CD4-positive, alpha-beta T cell treated with Interleukin-21 for 1 hour (primary cell): ENCODE results near the gene COA5.
"Not testable (repeated sequence)": the region's sequence is repeated elsewhere in the genome, so short reads cannot be mapped to it uniquely, and the experiment has no call there.

Experiments used
- DNase-seq: peaks from one replicate; pipeline ENCODE4 v3.0.0-alpha.2; 2020

Gene COA5

DNA sequence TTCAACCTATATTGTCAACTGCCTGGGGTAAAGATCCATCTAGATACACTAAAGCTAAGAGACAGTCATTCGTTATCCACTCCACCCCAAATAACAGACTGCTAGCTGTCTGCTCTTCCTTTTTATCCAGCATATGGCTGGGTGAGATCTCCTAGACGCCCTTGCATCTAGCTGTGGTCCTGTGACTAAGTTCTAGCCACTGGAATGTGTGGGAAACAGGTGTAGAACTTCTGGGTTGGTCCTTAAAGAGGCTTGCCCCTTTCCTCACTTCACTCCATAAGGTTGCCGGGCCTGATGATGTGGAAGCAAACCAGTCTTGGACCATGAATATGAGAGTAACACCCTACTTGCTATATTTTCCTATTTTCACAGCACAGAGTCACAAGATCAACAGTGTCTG is 3.2 kb downstream of the COA5 start:
- DNase-seq: no peak

DNA sequence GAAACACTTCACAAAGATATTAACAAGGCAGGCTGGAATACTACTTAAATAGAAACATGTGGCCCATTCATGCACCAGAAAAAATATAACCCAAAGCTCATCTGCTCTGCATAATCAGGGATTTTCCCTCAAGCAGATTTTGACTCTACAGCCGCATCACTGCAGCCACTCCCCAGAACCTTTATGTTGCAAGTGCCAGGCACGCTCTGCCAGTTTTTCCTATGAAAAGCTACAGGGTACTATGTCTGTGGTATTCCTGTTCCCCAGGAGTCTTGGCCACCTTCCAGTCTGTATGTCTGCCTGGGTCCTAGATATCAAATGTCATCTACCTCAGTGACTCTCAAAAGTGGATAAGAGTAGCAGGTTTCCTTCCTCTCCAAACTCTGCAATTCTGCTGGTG is 3.8 kb downstream of the COA5 start:
- DNase-seq: no peak

DNA sequence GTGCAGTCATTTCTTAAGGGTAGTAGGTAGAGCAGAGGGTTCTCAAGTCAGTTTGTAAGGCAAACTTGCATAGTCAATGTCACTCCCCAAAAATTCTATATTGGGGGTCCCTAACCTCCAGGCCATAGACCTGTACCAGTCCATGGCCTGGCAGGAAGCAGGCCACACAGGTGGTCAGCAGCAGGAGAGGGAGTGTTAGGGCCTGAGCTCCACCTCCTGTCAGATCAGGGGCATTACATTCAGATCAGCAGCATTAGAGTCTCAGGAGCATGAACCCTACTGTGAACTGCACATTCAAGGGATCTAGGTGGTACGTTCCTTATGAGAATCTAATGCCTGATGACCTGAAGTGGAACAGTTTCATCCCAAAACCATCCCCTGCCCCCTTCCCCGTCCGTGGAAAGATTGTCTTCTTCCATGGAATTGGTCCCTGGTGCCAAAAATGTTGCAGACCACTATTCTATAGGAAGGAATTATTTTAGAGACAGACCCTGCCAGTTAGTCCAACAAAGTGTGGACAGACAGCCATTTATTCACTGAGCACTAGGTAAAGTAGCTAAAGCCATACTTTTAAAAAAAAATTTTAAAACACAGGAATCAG is 6.7 kb downstream of the COA5 start:
- DNase-seq: peak; percentile 19

DNA sequence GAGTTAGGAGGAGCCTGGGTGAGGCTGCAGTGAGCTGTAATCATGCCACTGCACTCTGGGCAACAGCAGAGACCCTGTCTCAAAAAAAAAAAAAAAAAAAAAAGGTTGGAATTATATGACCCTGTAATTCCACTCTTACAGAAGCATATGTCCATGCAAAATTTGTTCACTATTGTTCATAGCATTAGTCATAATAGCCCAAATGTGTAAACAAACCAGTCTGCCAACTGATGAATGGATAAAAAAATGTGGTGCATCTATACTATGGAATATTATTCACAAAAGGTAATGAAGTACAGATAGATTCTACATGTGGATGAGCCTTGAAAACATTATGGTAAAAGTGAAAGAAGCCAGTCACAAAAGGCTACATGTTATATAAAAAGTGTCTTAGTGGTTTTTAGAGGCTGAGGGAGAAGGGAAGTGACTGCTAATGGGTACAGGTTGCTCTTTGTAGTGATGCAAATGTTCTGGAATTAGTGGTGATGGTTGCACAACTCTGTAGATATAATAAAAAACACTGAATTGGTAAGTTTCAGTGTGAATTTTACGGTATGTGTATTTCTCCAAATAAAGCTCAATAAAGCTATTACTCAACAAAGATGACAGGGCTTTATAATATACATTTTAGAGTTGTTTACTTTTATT is 9.4 kb downstream of the COA5 start:
- no peak for DNase-seq

DNA sequence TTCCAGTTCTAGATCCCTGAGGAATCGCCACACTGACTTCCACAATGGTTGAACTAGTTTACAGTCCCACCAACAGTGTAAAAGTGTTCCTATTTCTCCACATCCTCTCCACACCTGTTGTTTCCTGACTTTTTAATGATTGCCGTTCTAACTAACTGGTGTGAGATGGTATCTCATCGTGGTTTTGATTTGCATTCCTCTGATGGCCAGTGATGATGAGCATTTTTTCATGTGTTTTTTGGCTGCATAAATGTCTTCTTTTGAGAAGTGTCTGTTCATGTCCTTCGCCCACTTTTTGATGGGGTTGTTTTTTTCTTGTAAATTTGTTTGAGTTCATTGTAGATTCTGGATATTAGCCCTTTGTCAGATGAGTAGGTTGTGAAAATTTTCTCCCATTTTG is 13.6 kb downstream of the COA5 start:
- not testable (repeated sequence) for DNase-seq

DNA sequence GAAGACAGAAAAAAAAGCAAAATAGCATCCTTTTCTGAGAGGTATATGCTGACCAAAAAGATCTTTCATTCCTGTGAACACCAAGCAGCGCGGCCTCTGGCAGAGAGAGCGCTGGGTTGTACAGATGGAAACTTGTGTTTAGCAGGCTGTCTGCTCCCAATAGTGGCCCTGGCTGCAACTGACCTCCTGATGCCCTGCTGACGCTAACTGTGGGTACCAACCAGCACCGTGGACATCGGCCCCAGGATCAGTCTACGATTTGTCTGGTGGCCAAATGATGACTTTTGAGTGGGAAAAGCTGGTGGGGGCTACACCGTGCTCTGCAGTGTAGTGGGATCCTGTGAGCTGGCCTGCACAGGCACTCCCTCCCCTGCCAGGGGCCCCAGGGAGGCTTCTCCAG is 15.7 kb downstream of the COA5 start:
- DNase-seq: no peak

DNA sequence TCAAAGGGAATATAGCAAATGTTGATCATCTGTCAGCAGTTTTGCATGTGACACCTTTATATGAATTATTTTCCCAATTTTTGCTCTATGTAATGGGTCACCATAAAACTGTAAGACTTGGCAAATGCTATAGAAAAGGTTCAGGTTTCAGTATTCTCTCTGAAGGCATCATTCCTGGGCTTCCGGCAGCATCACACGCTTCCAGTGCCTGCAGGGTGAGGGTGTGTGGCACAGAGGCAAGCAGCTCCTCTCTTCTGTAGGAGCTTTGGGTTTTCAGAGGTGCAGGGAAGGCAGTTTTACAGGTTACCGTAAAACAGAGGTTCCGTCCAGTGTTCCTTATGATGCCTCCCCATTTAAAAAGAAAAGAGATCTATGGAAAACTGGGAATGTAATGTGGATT is 18.8 kb downstream of the COA5 start:
- DNase-seq: no peak

DNA sequence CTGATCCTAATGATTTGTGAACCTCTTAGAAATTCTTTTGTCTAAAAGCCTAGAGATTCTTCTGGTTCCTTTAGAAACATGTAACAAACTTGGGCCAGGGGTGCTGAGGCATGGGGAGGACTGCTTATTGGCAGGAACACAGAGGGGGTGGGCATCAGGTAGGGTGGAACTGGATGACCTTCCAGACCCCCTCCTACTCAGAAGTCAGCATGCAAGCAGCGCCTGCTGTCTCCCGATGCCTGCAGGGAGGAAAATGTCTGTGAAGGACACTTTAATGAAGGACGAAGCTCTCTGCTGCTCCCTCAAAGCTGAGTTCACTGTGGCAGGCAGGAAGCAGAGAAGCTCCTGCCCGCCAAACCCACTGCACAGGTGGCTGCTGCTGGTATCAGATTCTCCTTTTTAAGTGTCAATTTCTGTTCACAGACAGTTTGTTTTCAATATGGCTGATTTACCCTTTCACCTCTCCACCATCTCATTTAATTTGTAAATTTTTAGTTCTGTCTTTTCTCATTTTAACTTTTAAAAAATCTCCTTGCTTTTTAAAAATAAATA is 19.4 kb downstream of the COA5 start:
- DNase-seq: no peak

DNA sequence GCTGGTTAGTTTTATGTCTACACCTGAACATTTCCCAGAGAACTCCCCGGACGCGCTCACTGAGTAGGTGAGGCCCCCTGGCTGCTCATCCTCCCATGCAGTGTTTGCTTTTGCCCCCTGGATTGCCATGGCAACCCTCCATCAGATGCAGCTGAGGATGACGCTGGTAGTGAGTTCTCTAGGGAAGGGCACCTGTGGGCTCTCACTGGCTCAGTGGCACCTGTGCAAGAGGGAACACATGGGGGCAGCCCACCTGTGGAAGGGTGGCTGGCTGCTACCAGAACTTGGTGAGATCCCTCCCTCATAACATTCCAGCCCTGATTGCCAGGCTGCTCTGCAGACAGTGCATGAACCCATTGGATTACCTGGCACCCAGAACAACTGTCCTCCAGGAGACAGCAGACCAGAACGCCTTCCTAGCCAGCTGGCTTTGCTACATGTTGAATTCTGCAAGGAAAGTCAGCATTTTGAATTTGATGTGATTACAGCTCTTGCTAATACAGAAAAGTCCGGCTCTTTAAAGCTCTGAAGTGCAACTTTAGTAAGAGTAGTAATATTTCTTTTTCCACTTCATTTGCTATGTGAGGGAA is 21.7 kb downstream of the COA5 start:
- DNase-seq: no peak

DNA sequence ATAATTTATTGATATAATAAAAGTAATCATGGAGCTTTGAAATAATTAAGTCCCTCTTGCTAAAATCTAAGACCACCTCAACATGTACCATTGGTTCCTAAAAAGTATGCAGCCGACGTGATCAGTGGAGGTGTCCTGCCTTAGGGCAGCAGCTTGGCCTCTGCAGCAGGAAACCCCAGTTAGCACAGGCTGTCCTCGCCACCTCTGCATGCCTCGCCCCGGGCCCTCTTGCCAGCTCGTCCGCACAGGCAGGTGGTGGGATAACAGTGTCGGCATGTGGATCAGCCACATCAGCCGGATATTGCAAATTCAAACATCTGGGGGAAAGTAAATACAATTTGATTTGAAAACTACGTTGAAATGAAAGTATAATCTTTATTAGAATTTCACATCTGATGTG is 22.9 kb downstream of the COA5 start:
- DNase-seq: no peak

DNA sequence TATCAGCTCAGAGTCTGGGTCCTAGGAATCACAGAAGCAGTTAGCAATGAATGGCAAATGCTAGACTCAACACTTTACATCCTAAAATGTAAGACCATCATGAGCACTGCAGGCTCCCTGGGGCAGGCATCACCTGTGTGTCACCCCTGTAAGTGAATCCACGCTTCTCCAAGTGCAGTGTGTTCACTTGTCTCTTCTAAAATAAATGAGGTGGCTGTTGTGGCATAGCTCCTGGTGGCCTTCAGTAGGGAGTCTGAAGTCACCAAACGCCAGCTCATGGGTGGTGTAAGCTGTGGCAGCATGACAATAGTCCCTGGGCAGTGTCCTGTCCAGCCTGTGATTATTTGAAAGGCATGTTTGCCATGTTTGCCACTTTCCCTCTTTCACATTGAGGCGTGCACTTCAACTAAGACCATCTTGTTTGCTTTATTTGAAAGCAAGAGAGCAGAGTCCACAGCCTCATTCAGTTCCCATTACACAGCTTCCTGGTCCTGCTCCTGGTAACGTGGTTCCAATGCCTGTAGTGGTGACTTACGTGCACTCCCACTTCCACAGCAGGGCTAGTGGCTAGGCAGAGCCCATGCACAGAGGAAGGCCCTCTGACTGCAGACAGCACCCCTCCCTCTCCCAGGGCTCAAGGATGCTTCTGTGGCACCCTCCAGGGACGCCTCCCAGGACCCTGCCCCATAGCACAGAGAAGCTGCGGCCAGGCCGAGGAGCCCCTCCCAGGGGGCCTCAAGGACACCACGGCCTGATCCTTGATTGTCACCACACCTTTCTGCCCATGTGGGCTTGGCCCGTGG is 24.3 kb downstream of the COA5 start:
- no peak for DNase-seq

DNA sequence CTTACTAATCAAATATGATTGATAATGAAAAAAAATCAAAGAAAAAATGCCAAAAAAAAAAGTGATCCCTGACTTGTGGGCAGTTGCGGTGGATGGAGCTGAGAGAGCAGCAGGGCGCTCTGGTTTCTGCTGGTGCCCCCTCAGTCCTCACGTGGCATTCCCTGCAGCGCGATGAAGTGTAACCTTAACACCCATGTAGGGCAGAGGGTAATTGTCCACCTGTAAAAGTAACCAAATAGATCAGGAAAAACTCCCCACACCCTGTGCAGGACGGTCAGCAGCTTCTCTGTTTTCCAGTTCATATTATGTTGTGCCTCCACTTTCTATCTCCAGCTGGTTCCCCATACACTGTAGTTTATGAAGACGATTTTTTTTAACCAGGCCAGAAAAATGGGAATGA is 25.0 kb downstream of the COA5 start:
- no peak for DNase-seq

DNA sequence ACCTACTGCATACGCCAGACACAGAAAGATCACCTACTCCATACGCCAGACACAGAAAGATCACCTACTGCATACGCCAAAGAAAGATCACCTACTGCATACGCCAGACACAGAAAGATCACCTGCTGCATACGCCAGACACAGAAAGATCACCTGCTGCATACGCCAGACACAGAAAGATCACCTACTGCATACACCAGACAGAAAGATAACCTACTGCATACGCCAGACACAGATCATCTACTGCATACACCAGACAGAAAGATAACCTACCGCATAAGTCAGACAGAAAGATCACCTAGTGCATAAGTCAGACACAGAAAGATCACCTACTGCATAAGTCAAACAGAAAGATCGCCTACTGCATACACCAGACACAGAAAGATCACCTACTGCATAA is 25.8 kb downstream of the COA5 start:
- no peak for DNase-seq

DNA sequence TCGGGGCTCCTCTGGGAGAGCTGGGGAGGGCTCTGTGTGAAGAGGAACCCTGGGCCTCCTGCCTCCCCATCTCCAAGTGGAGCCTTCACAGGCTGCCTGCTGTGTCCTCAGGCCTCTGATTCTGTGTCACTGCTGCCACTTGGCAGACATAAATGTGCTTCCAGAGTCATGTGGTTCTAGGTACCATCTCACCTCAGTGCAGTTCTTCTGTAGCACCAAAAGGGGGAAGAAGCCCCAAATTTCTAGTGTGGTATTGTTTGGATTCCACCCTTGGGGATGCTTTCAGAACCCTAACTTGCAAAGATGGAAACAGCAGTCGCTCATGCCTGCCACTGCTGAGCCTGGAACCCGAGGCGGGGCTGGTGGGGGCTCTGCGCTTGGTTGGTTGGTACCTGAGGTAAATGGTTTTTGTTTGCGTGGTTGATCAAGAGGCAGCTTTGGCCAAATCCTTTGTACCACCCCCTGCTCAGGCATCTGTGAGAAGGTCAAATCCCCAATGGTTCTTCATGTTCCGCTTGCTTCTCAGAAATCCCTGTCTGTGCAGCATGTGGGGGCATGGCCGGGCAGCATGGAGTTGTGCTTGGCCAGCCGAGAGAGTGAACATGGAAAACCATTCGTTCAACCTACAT is 27.5 kb downstream of the COA5 start:
- no peak for DNase-seq

DNA sequence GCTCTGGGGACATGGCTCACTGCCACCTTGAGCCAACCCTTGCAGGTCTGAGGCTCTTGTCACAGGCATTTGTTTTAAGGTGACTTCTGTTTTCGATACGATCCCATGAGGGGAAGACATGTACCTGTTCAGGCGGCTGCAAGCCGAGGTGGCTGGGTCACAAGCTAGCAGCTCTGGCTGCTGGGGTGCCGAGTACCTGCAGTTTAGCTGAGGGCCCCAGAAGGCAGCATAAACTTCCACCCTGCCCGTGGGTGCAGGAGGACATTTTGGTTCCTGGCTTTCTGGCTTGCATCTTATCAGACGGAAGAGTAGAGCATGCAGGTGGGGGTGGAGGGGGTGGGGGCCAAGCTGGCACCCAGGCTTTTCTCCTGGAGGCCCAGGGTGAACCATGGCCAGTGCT is 28.4 kb downstream of the COA5 start:
- DNase-seq: no peak

DNA sequence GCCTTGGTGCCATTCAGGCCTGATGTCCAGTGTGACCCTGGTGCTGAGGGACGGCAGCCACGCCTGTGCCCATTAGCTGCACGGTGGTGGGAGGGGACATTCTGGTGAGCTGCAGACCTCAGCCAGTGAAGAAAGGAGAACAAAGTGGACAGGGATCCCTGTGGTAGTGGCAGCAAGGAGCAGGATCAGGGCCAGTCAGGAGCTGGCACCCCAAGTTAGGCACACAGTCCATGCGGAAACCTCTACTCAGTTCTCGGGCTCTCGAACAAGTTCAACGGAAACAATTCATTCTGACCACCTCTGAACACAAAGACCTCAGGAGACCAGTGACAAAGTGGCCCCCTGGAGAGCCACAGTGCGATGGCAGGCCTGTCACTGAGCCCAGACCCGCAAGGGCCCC is 30.1 kb downstream of the COA5 start:
- DNase-seq: no peak

DNA sequence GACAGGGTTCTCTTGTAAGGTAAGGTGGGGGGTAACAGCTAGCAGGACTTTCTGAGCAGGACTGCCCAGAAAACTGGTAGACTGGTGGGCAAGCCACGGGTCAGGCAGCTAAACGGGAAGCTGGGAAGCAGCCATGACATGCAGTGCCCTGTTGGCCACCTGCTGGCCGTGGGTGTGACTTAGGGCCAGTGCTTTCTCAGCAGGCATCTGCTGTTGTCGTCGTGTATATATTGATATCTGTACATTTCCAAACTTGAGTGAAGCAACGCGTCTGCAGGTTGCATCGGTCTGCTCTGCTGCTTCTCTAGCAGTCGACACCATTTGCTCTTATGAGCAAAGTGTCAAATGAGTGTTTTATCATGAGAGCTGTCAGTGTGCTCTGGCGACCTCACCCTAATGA is 31.0 kb downstream of the COA5 start:
- no peak for DNase-seq

DNA sequence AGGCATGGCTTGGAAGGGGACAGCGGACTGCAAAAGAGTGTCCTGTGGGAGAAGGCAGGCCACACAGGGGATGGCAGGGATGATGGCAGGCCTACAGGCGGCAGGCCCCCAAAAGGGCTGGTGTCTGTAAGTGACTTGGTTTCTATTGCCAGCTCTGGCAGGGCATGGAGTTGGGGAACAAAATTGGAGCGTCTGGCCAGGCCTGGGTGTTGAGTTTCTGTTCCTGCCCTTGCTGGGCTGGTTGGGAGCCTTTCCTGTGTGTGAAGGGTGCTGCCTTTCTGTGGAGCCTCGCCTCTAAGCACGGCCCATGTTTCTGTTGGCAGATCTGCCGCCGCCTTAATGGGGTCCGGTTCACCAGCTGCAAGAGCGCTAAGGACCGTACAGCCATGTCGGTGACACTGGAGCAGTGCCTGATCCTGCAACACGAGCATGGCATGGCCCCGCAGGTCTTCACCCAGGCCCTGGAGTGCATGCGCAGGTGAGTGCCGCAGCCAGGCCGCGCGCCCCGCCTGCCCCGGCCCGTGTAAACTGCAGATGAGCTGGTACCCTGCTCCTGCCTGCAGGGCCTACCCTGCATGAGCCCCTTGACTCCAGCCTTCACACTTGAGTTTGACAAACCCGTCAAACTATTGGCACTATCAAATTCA is 31.5 kb downstream of the COA5 start:
- DNase-seq: no peak

DNA sequence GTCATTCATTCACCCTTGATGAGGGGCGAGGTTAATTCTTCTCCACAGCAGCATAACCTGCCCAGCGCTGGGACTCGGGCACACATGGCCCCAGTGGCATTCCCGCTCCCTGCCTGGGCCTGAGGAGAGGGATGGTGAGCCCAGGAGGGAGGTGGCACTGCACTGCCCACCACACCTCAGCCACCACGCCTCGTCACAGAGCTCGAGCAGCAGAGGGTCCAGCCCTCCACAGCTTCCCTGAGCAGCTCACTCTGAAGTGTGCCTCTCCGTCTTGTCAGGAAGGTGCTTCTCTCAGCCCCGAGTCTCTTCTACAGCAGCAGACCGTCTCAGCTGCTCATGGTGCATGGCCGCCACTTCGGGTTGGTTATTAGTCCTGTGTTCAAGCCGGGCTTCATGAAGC is 34.9 kb downstream of the COA5 start:
- DNase-seq: no peak

DNA sequence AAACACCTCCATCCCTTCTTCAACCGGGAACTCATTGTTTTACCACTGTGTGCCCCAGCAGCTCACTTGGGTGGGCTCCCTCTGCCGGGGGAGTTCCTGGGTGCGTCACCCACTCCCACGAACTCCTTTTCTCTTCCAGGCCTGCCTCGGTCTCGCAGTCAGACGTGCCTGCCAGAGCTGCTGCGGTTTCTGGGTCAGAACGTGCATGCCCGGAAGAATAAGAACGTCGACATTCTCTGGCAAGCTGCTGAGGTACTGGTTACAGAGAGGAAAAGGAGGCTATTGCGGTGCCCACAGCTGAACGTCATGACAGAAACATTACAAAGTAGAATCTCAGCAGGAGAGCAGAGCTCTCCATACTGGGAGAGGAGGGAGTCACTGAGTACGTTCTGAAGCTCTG is 35.6 kb downstream of the COA5 start:
- no peak for DNase-seq

DNA sequence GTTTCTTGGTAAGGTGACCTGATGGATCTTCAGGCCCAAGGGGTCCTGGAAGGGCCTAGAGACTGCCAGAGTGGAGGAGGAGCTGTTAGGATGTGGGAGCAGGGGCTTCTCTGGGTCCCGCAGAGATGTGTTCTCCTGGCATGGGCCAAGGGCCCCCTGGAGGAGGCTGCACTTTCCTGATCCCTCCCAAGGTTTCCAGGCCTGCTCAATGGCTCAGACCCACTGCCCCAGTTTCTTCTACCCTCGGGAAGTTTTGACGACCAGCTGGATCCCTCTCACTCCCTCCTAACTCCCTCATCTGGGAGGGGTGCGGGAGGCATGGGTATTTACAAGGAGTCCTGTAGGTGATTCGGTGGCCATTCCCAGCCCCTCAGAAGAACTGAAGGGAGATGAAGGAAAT is 36.1 kb downstream of the COA5 start:
- no peak for DNase-seq

DNA sequence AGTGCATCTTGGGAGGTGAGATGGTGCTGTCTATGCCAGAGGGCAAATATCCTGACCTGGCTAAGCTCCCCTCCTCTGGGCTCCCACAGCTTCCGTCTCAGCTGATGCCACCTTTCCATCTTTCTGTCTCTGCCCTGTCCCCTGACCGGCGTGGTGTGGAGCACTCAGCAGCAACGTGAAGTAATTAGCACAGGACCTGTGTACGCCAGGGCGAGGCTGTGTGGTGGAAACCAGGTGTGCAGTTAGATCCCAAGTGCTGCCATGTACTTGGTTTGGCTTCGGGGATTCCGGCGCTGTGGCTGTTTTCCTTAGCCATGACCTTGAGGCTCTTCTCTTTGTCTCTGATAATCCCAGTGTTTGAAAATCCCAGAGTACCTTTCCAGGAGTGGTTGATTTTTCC is 36.5 kb downstream of the COA5 start:
- no peak for DNase-seq
